Caco-2 (cell line): ENCODE results near the gene SLC25A27. TPM values are rescaled to one million over a fixed set of nuclear protein-coding genes. Genes with fewer than 3 reads are reported as not detected.

ENCODE experiments used
- BruUV-seq: library from RNA; stranded (reverse); fragments of 400-500 nt; replicated peaks from 2 replicates; lab custom pipeline; 2021; lab: Mats Ljungman, UMichigan
- CTCF ChIA-PET: fragments of 300-600 bp; sonication (Branson Sonifier 250); formaldehyde crosslinking; loops from one replicate; lab custom pipeline; 2022; ENCODE audit warnings: antibody characterized with exemption; lab: Charles Lee
- POLR2A ChIA-PET: fragments of 300-600 bp; sonication (Branson Sonifier 250); formaldehyde crosslinking; loops from one replicate; lab custom pipeline; 2022; ENCODE audit warnings: antibody characterized with exemption; lab: Charles Lee
- DNase-seq, 2 experiments: peaks; one replicate each; pipeline versions ENCODE4 v3.0.0 to v3.0.0-alpha.2; 2020 to 2022
- H3K27me3 ChIP-seq: replicated peaks from 2 replicates; pipeline ENCODE4 v1.6.0; 2011; ENCODE audit warnings: low read length; ENCODE audit not compliant: control insufficient read depth, insufficient read depth
- H3K36me3 ChIP-seq: 2 replicates; pipeline ENCODE4 v1.5.1; 2011; ENCODE audit warnings: low read length; ENCODE audit not compliant: control insufficient read depth, insufficient read depth
- H3K4me1 ChIP-seq: fragments of 250-450 bp; sonication (Bioruptor Pico); 2 replicates; pipeline ENCODE4 v1.5.1; 2020; ENCODE audit warnings: mild to moderate bottlenecking
- H3K4me3 ChIP-seq: 2 replicates; pipeline ENCODE4 v1.5.1; 2011; ENCODE audit warnings: low read depth, mild to moderate bottlenecking, control low read depth, low read length
- H3K9me3 ChIP-seq: fragments of 250-450 bp; sonication (Bioruptor Pico); 2 replicates; pipeline ENCODE4 v1.5.1; 2020; ENCODE audit warnings: mild to moderate bottlenecking, moderate library complexity
- H3K27ac Mint-ChIP-seq: one replicate; pipeline ENCODE4 v1.8.0; 2022; ENCODE audit warnings: mixed read lengths; ENCODE audit not compliant: unreplicated experiment
- H3K27me3 Mint-ChIP-seq: one replicate; pipeline ENCODE4 v1.8.0; 2022; ENCODE audit warnings: mixed read lengths; ENCODE audit not compliant: insufficient read depth, unreplicated experiment
- H3K36me3 Mint-ChIP-seq: one replicate; pipeline ENCODE4 v1.8.0; 2022; ENCODE audit warnings: mild to moderate bottlenecking, mixed read lengths; ENCODE audit not compliant: insufficient read depth, unreplicated experiment
- H3K4me1 Mint-ChIP-seq: one replicate; pipeline ENCODE4 v1.8.0; 2022; ENCODE audit warnings: low read depth, mixed read lengths; ENCODE audit not compliant: unreplicated experiment
- H3K4me3 Mint-ChIP-seq: one replicate; pipeline ENCODE4 v1.8.0; 2022; ENCODE audit warnings: mild to moderate bottlenecking, moderate library complexity, mixed read lengths; ENCODE audit not compliant: unreplicated experiment
- H3K9me3 Mint-ChIP-seq: one replicate; pipeline ENCODE4 v1.8.0; 2022; ENCODE audit warnings: mixed read lengths; ENCODE audit not compliant: unreplicated experiment
- CTCF ChIP-seq, 2 experiments: fragments of 200-600 bp in 1 of 2; IDR thresholded peaks; 1 replicate in 1 of 2; 2 replicates in 1 of 2; pipeline versions ENCODE4 v1.5.1 to v1.8.0; 2011 to 2022; ENCODE audit warnings: antibody characterized with exemption in 1 of 2, control low read depth in 1 of 2, inconsistent platforms in 1 of 2, low read depth in 1 of 2, low read length in 1 of 2, mild to moderate bottlenecking in 1 of 2, moderate library complexity in 1 of 2; ENCODE audit not compliant: insufficient read depth in 1 of 2, severe bottlenecking in 1 of 2, unreplicated experiment in 1 of 2
- intact Hi-C: fragments of 100-400 bp; cut with micrococcal nuclease; formaldehyde crosslinking; loops from one replicate; pipeline ENCODE4 v1.10.0; 2022; ENCODE audit not compliant: unreplicated experiment
- total RNA-seq: library from RNA; stranded (reverse); gene quantifications from 2 replicates; pipeline ENCODE4 v1.2.3, GENCODE V29; 2022

The SLC25A27 gene
- total RNA-seq, 1 experiment from 2014 or later, result 0.64 TPM

- H3K4me3 Mint-ChIP-seq, result no peak overlapping the region
- H3K9me3 Mint-ChIP-seq, result no peaks in the 10 kb centered on the region
- Histone ChIP-seq H3K27me3 (no peaks in the 10 kb centered on the region), H3K4me1 (no peaks in the 10 kb centered on the region), H3K4me3 (no peak overlapping the region), H3K9me3 (no peaks in the 10 kb centered on the region), H3K36me3 (no peaks in the 10 kb centered on the region)
- CTCF ChIA-PET, result no interaction called here
- H3K4me1 Mint-ChIP-seq, result no peaks in the 10 kb centered on the region
- no peak overlapping the region for H3K27ac Mint-ChIP-seq
- H3K27me3 Mint-ChIP-seq, result no peaks in the 10 kb centered on the region
- intact Hi-C loops, result no loop called here
- DNase-seq, result no peak
- no TSS peak for BruUV-seq
- no peak for TF ChIP-seq CTCF (IDR thresholded peaks at IDR 0.05; ENCODE audit: insufficient read depth in 1 of 2, low read depth in 1 of 2, low read length in 1 of 2, severe bottlenecking in 1 of 2, unreplicated experiment in 1 of 2)
- POLR2A ChIA-PET, result no interaction called here
- no peaks in the 10 kb centered on the region for H3K36me3 Mint-ChIP-seq
These were observed 32.0 kb downstream of the SLC25A27 start for GRCh38 chr6:46684771-46685170.

GRCh38 chr6:46687619-46688097 lies 34.9 kb downstream of the SLC25A27 start, which contains the start of gene TDRD6:
TSS of gene TDRD6 (plus strand) at chr6:46687885. CDS start at chr6:46688129, 244 bp downstream.
- BruUV-seq, result no TSS peak
- Mint-ChIP-seq H3K27me3 (peaks cover 11% of the 10 kb centered on the region), H3K4me1 (no peaks in the 10 kb centered on the region), H3K36me3 (no peaks in the 10 kb centered on the region), H3K9me3 (no peaks in the 10 kb centered on the region), H3K4me3 (no peak within 1 kb of the TSS), H3K27ac (no peak within 1 kb of the TSS)
- ChIA-PET POLR2A (no interaction called here), CTCF (no interaction called here)
- Histone ChIP-seq H3K36me3 (no peaks in the 10 kb centered on the region), H3K27me3 (no peaks in the 10 kb centered on the region), H3K4me3 (no peak within 1 kb of the TSS), H3K9me3 (no peaks in the 10 kb centered on the region), H3K4me1 (no peaks in the 10 kb centered on the region)
- intact Hi-C loops, result no loop called here
- DNase-seq, result no peak
- no peak for TF ChIP-seq CTCF (IDR thresholded peaks at IDR 0.05; ENCODE audit: insufficient read depth in 1 of 2, low read depth in 1 of 2, low read length in 1 of 2, severe bottlenecking in 1 of 2, unreplicated experiment in 1 of 2)

GRCh38 chr6:46688117-46688965 lies 35.6 kb downstream of the SLC25A27 start:
- no peaks in the 10 kb centered on the region for H3K9me3 ChIP-seq
- DNase-seq, result no peak
- no peaks in the 10 kb centered on the region for H3K4me1 ChIP-seq
- no peak overlapping the region for H3K4me3 ChIP-seq
- POLR2A ChIA-PET, result no interaction called here
- intact Hi-C loops, result no loop called here
- no peaks in the 10 kb centered on the region for H3K36me3 ChIP-seq
- TF ChIP-seq CTCF (IDR thresholded peaks at IDR 0.05; ENCODE audit: insufficient read depth in 1 of 2, low read depth in 1 of 2, low read length in 1 of 2, severe bottlenecking in 1 of 2, unreplicated experiment in 1 of 2), result no peak
- CTCF ChIA-PET, result no interaction called here
- H3K27ac Mint-ChIP-seq, result no peak overlapping the region
- no peaks in the 10 kb centered on the region for H3K4me1 Mint-ChIP-seq
- H3K27me3 ChIP-seq, result no peaks in the 10 kb centered on the region
- H3K27me3 Mint-ChIP-seq, result peaks cover 11% of the 10 kb centered on the region
- no peaks in the 10 kb centered on the region for H3K36me3 Mint-ChIP-seq
- H3K9me3 Mint-ChIP-seq, result no peaks in the 10 kb centered on the region
- H3K4me3 Mint-ChIP-seq, result no peak overlapping the region
- BruUV-seq, result no TSS peak
